Uterus (tissue), 2 donors: ENCODE measurements around the gene ACR.

ENCODE experiments used
- CTCF ChIP-seq, 4 experiments: fragments of 200-600 bp in 2 of 4; fragments of 450-650 bp in 2 of 4; sonication (generic) in 2 of 4; IDR thresholded peaks; one replicate each; pipeline ENCODE4 v1.5.1; 2016 to 2019; ENCODE audit warnings: antibody characterized with exemption in 4 of 4, mild to moderate bottlenecking in 2 of 4, moderate library complexity in 1 of 4
- POLR2A ChIP-seq, 2 donors: fragments of 450-650 bp; IDR thresholded peaks; one replicate each; pipeline ENCODE4 v1.6.1; 2016; ENCODE audit warnings: antibody characterized with exemption in 2 of 2, mild to moderate bottlenecking in 1 of 2, moderate library complexity in 1 of 2

- TF ChIP-seq POLR2A (IDR thresholded peaks at IDR 0.05) (no peak), CTCF (IDR thresholded peaks at IDR 0.05) (no peak)
These were observed 15.8 kb upstream of the ACR start for GRCh38 chr22:50722048-50722701.
